CD4-positive, alpha-beta T cell treated with Interleukin-15 for 4 hours (primary cell): ENCODE measurements around the gene AMIGO1.

ENCODE experiments used
- DNase-seq: peaks from one replicate; pipeline ENCODE4 v3.0.0-alpha.2; 2020; ENCODE audit warnings: low spot score

AMIGO1 gene

DNA sequence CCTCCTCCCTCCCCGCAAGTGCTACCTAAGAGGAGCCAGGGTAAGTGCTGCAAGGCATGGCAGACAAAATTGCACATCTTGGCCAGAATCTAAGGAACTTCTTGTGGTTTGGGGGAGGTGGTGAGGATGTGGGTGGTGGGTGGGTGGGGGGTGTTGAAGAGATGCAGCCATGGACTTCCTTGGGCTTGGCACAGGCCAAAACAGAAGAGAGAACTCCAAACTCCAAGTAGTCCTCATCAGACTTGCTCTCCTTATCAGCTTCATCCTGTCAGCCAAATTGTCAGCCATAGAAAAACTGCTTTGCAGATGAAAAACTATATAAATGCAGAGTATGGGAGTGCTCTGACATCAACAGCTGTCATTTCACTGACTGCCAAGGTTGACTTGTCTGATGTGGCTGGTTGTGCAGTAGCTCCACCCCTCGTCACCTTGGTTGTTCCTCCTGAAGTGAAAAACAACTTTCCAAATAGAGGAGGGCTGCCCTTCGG, 7.1 kb downstream of the AMIGO1 start:
- DNase-seq = peak; percentile 61

DNA sequence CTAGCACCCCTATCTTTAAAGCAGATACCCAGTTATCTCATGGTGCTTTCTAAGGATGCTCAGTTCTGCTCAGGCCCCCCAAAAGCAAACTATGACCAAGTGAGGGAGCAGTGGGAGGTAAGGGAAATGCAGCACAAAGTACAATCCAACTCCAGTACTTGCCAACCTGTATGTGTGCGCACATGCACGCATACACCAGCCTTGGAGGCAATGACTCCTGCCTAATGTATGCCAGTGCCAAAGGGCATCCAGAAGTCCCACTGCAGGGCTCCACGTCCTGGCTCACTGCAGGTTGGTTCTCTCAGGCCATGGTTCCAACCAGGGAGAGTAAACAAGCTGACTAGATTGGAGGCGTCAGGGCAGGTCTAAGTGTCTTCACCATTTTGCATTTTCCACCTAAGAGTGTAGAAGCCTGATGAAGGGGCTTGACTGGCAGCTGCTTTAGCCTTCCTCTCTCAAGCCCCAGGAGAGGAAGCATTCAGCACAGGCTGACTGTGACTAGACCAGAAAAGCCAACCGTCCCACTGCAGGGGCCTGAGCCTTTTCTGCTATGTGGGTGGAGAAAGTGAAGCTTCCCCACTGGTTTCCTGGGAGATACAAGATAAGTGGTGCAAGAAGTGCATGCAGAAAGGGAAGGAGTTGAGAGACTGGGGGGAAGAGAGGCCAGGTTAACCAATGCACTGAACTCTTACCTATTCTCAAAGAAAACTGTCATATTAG, 7.7 kb downstream of the AMIGO1 start:
- no peak for DNase-seq

DNA sequence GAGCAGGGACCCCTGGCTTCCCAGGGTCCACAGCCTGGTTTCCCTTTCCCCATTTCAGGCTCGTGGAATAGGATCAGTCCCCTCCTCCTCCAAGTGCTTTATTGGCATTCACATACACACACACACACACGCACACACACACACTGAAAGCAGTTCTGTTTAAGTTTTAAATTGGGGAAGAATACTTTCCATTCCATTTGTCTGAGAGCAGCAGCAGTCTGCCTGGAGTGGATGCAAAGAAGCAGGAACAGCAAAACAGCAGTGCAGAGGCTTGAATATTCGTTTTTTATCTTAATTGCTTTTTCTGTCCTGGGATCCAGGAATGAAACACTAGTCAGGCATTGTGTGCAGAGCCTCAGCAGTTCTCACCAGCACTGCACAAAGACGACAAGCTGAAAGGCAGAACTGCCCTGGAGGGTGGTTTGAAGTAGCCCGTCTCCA, 8.6 kb downstream of the AMIGO1 start:
- DNase-seq = no peak

DNA sequence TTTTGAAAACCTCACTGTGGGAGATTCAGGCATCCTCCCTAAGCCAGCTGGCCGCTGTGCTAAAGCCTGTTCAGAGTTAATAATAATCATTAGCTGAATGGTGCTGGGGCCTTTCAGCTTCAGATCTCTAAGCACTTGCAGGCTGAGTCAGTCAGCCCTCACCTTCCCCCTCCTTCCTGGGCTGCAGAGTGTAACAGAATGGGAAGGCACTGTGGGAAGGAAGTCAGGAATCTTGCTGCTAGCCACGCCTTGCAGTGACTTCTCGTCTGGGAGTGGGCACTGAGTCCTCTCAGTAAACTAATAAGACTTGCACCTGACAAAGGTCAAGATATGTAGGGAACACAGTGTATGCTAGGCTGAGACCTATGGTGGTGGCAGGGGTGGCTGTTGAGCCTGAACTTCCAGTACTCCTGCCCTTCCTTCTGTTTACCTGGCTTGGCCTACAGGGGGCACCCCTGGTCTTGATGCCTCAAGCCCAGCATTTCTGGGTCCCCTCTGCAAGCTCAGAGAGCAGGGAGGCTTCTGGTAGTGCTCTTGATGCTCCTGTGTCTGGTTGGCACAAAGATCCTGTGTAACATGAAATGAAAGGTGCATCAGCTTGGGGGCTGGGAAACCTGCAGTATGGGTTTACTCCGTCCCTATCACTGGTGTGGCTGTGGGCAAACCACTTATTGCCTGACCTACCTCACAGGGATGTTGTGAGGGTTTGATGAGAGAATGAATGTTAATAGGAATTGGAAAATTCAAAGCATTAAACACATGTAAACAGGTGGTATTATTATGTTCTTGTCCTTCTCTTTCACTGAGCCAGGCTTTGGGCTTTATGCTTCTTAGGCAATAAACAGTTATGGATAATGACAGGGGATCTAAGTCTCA, 9.6 kb downstream of the AMIGO1 start:
- peak; percentile 62 for DNase-seq

DNA sequence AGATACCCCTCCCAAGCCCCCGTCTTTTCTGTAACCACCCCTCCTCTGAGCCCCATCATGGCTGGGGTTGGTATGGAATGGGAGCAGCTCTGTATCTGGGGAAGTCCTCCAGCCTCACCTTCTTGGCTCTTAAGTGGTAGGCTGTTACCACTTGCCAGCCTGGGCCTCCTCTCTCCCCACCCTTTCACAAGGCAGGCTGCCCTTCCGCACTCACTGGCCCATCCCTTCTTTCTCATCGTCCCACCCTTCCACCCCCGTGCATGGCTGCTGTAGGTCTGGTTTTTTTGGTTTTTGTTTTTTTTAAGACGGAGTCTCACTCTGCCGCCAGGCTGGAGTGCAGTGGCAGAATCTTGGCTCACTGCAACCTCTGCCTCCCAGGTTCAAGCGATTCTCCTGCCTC, 10.4 kb downstream of the AMIGO1 start:
- DNase-seq = no peak

DNA sequence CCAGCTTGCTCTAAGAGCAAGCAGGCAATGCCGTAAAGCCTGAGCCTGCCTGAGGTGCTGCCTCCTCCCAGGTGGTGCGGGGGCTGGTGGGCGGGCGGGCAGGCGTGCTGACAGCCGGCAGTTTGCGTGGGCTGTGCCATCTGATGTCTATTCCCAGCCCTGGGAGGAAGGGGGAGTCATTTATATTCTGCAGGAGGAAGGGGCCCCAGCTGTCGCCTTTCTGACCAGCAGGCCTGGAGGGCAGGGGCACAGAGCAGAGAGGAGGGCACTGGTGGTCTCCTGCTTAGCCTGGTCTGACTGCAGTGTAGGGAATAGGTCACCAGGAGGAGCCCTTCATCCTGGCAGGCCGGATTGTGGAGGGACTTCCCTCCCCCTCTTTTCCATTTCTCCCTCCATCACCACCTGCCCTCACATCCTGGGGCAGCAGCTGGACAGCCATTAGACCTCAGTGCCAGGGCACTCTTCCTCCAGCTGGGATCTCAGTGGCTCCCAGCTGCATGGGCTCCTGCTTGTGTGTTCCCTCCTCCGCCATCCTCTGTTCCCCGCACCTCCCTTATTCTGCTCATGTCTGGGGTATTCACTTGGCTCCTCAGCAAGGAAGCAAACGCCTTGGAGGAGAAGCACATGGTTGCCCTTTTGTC, 11.2 kb downstream of the AMIGO1 start:
- peak; percentile 28 for DNase-seq

DNA sequence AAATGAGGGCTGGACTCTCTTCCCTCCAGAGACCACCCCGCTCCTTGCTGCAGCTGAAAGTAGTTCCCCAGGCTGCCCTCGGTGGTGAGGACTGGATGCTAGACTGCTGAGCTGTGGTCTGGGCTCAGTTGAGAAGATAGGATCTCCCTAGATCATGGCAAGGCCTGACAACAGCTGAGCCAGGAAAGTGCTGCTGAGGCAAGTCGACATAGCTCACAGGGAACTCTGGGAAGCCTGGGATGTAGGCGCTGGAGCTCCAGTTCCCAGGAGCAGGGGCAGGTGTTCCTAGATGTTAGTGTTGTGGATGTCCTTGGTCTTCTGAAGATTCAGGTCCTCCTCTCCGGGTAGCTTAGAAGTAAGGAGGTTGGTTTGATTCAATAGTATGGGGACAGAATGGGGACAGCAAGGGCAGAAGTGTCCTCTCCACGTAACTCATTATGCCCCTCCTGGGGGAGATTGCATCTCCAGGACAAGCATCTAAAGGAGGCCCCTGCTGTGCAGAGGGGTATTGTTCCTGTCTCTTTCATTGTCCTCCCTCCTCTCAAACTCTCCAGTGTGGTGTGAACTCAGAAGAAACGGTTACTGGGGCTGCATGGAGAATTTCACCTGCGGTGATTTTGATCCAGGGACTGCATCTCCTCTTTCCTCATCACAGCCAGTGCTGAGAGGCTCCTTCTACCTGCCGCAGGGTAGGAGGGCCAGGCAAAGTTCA, 11.9 kb downstream of the AMIGO1 start:
- DNase-seq = no peak

DNA sequence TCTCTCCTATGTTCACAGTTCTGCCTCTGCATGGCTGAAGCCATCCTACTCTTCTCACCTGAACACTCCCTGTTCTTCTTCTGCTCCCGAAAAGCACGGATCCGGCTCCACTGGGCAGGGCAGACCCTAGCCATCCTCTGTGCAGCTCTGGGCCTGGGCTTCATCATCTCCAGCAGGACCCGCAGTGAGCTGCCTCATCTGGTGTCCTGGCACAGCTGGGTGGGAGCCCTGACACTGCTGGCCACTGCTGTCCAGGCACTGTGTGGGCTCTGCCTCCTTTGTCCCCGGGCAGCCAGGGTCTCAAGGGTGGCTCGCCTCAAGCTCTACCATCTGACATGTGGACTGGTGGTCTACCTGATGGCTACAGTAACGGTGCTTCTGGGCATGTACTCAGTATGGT, 13.8 kb downstream of the AMIGO1 start:
- no peak for DNase-seq

DNA sequence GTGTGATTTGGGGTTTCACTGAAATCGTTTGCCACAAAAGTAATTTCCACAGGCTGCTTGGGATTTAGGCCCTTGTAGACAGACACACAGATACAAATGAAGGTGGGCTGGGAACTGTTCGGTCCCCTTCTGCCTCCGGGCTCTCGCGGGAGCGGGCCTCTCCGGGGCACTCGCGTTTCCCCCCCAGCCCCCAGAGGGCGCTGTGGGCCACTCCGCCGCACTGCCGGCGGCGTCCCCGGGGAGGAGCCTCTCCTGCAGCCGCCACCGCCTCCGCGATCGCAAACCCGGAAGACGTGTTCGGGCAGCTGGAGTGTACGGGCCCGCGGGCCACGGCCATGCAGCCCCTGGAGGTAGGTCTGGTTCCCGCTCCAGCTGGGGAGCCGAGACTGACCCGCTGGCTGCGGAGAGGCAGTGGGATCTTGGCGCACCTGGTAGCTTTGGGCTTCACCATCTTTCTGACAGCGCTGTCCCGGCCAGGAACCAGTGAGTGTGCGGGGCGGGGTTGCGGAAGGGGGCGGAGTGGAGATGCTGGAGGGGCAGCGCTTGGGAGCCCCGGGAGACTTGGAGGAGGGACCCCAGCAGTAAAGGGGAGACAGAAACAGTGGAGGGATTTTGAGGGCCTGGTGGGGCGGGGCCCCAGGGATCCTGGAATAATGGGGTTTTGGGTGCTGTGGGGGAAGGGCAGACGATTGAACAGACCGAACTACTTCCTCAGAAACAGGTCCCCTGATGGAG, 15.6 kb downstream of the AMIGO1 start, which contains the start of gene CYB561D1:
Gene CYB561D1, plus strand, starts transcription at position 290 of the 735 bp plus-strand sequence. Its CDS starts 46 bp downstream, at position 336.
- DNase-seq = peak; percentile 86

DNA sequence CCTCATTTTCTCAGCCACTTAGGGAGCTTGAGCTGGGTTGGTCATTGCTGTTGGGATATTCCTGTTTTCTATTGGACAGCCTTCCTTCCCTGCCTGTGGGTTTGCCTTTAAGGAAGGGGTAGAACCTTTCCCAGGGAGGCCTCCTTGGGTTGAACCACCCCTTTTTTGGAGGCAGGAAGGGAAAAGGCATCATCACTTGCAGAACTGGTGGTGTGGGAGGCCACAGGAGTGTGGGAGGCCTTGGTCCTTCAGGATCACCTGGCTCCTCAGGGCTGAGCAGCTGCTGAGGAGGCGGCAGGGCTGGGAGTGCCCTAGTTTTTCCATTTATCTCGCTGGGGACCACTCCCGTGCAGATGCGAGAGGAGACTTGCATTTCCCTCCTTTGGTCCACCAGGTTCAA, 16.3 kb downstream of the AMIGO1 start:
- no peak for DNase-seq

DNA sequence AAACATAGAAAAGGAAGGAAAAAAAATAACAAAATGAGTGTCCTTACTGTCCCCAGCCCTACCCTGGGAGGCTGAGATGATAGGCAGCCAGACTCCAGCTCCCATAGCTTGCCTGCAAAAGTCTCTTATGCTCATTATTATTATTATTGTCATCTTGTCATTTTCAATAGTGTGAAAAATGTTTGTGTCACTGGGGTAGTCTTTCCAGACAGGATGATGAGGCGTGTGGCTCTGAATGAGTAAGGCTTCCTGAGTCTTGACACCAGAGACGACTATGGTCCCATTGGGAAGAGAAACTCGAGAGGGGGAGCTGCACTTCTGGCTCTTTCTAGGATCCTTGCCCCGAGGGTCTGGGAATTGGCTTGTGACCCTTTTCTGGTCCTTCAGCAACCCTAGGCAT, 16.7 kb downstream of the AMIGO1 start:
- no peak for DNase-seq

DNA sequence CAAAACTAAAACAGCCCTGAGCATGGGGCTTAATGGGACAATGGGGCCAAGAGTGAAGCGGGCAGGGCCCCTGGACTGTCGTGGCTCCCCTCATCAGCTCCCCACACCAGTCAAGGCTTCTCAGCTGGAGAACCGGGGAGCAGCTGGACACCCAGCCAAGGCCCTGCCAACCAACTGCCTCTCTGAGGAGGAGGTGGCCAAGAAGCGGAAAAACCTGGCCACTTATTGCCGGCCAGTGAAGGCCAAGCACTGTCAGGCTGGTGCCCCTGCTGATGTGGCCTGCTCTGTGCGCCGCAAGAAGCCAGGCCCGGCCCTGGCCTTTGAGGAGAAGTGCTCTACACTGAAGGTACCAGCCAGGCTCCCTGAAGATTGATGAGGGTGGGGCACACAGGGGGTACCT, 18.2 kb downstream of the AMIGO1 start:
- DNase-seq = no peak

DNA sequence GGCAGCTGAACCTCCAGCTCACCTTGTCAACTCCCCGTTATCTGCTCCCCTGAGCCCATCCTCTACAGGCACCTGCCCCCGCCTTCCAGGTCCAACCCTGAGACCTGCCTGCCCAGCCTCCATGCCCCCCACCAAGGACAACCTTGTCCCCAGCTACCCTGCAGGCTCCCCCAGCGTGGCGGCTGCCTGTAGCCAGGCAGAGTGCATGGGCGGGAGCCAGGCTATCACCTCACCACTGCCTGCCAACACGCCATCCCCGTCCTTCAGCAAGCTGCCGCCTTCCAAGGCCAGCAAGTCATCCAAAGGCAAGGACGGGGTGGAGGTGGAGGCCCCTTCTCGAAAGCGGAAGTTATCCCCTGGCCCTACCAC, 18.6 kb downstream of the AMIGO1 start:
- no peak for DNase-seq

DNA sequence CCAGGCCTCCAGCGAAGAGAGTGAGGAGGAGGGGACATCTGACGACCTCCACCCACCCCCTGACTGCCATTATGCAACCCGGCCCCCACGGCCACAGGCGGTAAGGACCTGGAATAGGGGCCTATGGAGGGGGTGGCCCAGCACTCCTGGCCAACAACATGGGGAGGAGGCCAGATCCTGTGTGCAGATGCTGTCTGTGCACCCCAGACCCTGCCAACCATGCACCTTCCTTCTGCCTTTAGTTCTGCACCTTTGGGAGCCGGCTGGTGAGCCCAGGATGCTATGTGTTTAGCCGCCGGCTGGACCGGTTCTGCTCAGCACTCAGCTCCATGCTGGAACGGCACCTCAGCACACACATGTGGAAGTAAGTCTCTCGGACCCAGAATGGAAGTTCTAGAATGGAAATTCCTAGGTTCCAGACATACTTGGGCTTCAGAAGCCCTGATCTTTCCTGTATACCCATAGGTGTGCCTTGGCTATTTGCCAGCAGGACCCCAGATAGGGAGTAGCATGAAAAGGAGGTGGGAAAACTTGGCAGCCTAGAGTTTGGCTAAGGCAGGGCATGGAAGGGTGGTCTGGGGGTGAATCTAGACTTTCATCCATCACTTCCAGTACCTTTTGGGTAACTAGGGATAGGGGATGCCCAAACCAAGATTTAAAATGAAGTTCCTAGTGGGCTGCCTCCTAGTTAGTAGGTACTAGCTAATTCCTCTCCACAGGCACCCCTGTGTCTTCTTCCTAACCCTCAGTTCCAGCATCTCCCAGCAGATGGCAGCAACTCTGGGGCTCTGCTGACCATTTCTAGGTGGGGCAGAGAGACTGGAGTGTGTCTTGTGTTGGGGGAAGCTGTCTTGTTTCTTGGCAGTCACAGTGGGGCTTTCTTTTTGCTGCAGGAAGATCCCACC, 19.2 kb downstream of the AMIGO1 start:
- DNase-seq = peak; percentile 79

DNA sequence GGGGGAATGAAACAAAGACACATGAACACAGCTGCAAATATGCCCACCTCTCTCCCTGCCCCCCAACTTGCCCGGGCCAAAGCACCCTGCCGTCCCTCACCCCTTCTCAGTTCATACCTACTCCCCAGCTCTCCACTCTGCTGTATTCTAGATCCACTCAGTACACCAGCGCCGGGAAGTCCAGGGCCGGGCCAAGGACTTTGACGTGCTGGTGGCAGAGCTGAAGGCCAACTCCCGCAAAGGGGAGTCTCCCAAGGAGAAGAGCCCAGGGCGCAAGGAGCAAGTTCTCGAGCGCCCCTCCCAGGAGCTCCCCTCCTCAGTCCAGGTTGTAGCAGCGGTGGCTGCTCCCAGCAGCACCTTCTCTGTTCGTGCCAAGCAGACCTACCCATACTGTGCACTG, 20.8 kb downstream of the AMIGO1 start:
- no peak for DNase-seq

DNA sequence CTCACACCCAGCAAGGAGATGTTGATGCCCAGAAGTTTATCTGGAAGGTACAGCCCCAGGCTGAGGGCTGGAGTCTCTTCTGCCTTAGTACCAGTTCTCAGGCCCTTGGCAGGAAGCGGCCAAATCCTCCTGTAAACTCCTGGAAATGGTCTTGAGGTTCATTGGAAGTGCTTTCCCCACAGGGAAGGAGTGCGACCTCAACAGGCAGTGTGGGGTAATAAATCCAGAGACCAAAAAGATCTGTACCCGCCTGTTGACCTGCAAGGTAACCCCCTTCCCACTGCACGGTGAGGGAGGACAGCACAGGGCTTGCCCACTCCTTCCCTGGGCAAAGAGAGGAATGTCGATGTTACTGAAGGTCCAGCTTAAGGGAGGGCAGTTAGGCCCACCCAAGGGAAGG, 21.3 kb downstream of the AMIGO1 start:
- DNase-seq = no peak

DNA sequence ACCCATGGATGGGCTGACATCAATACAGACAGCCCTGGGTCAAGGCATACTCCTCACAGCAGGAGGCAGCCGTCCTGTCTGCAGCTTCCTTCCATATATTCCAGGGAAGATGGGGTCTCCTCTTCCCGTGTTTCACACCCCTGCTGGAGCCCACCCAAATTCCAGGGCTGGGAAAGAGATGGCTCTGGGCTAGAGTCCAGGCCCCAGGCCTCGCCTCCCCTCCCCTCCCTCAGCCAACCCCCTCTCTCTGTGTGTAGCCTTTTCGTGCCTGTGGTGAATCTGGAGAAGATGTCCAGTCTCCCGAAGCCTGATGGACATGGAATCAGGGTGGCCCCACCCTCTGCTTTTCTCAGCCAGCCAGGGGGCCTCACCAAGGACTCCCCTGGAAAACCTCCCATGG, 22.3 kb downstream of the AMIGO1 start:
- no peak for DNase-seq

DNA sequence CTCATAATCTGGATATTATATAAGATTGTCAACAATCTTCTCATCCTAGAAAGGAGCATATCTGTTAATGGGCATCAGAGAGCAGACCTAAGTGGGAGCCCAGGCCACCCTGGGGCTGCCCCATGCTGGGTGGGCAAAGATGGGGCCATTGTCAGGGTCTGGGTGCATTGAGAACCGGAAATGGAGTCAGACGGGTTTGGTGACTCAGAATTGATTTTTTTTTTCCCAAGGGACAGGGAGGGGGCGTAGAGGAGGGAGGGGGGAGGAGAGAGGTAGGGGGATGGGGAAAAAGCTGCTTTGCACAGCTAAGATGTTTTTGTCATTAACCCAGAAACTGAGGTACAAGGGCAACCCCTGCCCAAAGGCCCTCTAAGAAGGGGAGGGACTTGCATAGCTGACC, 24.5 kb downstream of the AMIGO1 start:
- DNase-seq = no peak

DNA sequence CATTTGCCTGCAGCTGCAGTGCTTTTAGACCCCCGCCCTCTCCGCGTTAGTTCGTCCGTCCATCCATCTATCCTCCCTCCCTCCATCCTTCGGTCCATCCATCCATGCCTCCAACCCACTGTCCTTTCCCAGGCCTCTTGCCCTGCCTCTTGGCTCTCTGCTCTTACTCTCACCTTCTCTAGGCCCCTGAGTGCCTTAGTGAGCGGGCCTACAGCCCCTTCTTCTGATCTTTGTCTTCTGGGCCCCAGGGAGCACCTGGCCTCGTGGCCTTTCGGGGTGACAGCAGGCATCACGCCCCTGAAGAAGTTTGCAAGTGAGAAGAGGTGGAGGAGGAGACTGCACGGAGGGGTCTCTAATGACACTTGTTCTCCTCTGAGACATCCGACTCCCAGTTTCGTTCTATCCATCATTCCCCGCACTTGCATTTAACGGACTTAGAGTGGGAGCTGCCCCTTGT, 25.0 kb downstream of the AMIGO1 start:
- no peak for DNase-seq
